Neutrophil (primary cell): Measurements from ENCODE around the gene TMEM253.
A peak's percentile ranks its signal among the peaks of the same experiment; 100 is the strongest.

Experiments used
- H3K27ac ChIP-seq: fragments of 200-600 bp; sonication (generic); 2 replicates; pipeline ENCODE4 v1.5.1; 2016; ENCODE audit warnings: mild to moderate bottlenecking, moderate library complexity
- H3K27me3 ChIP-seq: fragments of 200-600 bp; sonication (generic); 2 replicates; pipeline ENCODE4 v1.6.0; 2016; ENCODE audit warnings: mild to moderate bottlenecking
- H3K36me3 ChIP-seq: fragments of 200-600 bp; sonication (generic); 2 replicates; pipeline ENCODE4 v1.5.1; 2017
- H3K4me1 ChIP-seq, 2 experiments: fragments of 200-600 bp in 1 of 2; sonication (generic) in 1 of 2; 1 replicate in 1 of 2; 2 replicates in 1 of 2; pipeline versions ENCODE4 v1.5.1 to v1.6.1; 2013 to 2016; ENCODE audit warnings: low read depth in 1 of 2, low read length in 1 of 2, mild to moderate bottlenecking in 1 of 2, moderate library complexity in 1 of 2; ENCODE audit not compliant: control insufficient read depth in 1 of 2, insufficient read depth in 1 of 2
- H3K4me3 ChIP-seq, 2 experiments: fragments of 200-600 bp in 1 of 2; sonication (generic) in 1 of 2; 1 replicate in 1 of 2; 2 replicates in 1 of 2; pipeline ENCODE4 v1.5.1; 2013 to 2016; ENCODE audit warnings: low read depth in 1 of 2, low read length in 1 of 2, mild to moderate bottlenecking in 1 of 2, moderate library complexity in 1 of 2
- H3K9me3 ChIP-seq: fragments of 200-600 bp; sonication (generic); 2 replicates; pipeline ENCODE4 v1.5.1; 2016
- CTCF ChIP-seq: fragments of 200-600 bp; sonication (generic); IDR thresholded peaks from 2 replicates; pipeline ENCODE4 v1.5.1; 2016; ENCODE audit warnings: antibody characterized with exemption

The TMEM253 gene

GRCh38 chr14:21136024-21136423, 35.2 kb downstream of the TMEM253 start:
- H3K4me1 ChIP-seq = no peaks in the 10 kb centered on the region
- TF ChIP-seq CTCF = peak; percentile 41
- no peak overlapping the region for H3K4me3 ChIP-seq
- no peaks in the 10 kb centered on the region for H3K36me3 ChIP-seq
- H3K27me3 ChIP-seq = peaks cover 3% of the 10 kb centered on the region
- no peaks in the 10 kb centered on the region for H3K9me3 ChIP-seq
- no peak overlapping the region for H3K27ac ChIP-seq

GRCh38 chr14:21142357-21142756, 41.5 kb downstream of the TMEM253 start:
- TF ChIP-seq CTCF = no peak
- peaks cover 5% of the 10 kb centered on the region for H3K9me3 ChIP-seq

GRCh38 chr14:21145437-21145836, 44.6 kb downstream of the TMEM253 start:
- H3K36me3 ChIP-seq = no peaks in the 10 kb centered on the region
- H3K27me3 ChIP-seq = no peaks in the 10 kb centered on the region
- peaks cover 5% of the 10 kb centered on the region for H3K9me3 ChIP-seq
- TF ChIP-seq CTCF = no peak
- H3K27ac ChIP-seq = no peak overlapping the region
- no peaks in the 10 kb centered on the region for H3K4me1 ChIP-seq
- no peak overlapping the region for H3K4me3 ChIP-seq

More at GRCh38 chr14:21142357-21142756, 41.5 kb downstream of the TMEM253 start:
- Histone ChIP-seq H3K27me3 (peaks cover 3% of the 10 kb centered on the region), H3K4me3 (no peak overlapping the region), H3K36me3 (no peaks in the 10 kb centered on the region), H3K27ac (no peak overlapping the region), H3K4me1 (no peaks in the 10 kb centered on the region)

- Histone ChIP-seq H3K9me3 (peaks cover 5% of the 10 kb centered on the region), H3K36me3 (no peaks in the 10 kb centered on the region), H3K27ac (no peak overlapping the region), H3K4me3 (no peak overlapping the region), H3K4me1 (no peaks in the 10 kb centered on the region), H3K27me3 (no peaks in the 10 kb centered on the region)
- no peak for TF ChIP-seq CTCF
These were observed 48.9 kb downstream of the TMEM253 start for GRCh38 chr14:21149641-21150367.
